HEK293T (cell line): ENCODE data around the gene CMTM6.

Source experiments
- BHLHE40 ChIP-seq: fragments of 450-650 bp; IDR thresholded peaks from 2 replicates; pipeline ENCODE4 v1.6.1; 2016; ENCODE audit warnings: mild to moderate bottlenecking, moderate library complexity, borderline replicate concordance
- CTBP1 ChIP-seq: fragments of 450-650 bp; IDR thresholded peaks from 2 replicates; pipeline ENCODE4 v1.6.1; 2016; ENCODE audit warnings: borderline replicate concordance
- FOXA1 ChIP-seq: fragments of 450-650 bp; IDR thresholded peaks from 2 replicates; pipeline ENCODE4 v1.6.1; 2016; ENCODE audit warnings: mild to moderate bottlenecking
- FOXK2 ChIP-seq: fragments of 450-650 bp; IDR thresholded peaks from 2 replicates; pipeline ENCODE4 v1.6.1; 2016; ENCODE audit warnings: mild to moderate bottlenecking
- FOXM1 ChIP-seq: fragments of 450-650 bp; IDR thresholded peaks from 2 replicates; pipeline ENCODE4 v1.6.1; 2017; ENCODE audit warnings: mild to moderate bottlenecking, borderline replicate concordance
- L3MBTL2 ChIP-seq: fragments of 450-650 bp; conservative IDR thresholded peaks from 2 replicates; pipeline ENCODE4 v1.6.1; 2016; ENCODE audit warnings: mild to moderate bottlenecking
- SP1 ChIP-seq: fragments of 450-650 bp; IDR thresholded peaks from 2 replicates; pipeline ENCODE4 v1.6.1; 2017
- ZNF384 ChIP-seq: fragments of 450-650 bp; IDR thresholded peaks from 2 replicates; pipeline ENCODE4 v1.6.1; 2016

DNA sequence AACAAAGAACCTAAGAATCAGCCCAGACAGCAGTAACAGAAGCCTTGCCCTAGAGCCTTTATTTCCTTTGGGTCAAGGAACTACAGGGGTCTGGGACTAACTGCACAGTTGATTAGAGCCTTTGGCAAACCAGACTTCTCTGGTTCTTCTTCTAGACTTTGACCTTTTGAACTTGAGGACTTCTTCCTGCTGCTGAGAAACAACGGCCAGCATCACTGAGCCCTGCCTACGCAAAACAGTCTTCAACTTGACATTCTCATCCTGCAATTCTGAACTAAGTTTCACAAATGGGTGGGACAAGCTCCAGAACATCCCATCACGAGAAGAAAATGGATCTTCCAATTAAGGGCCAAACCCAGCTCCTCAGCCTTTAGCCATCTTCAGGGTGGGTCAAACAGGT, 31.4 kb downstream of the CMTM6 start:
- TF ChIP-seq BHLHE40 (no peak), FOXA1 (no peak), L3MBTL2 (no peak), FOXK2 (no peak), SP1 (no peak), FOXM1 (no peak), ZNF384 (no peak), CTBP1 (no peak)
